ENCODE measurements around the gene SORCS3. TPM values are rescaled to one million over a fixed set of nuclear protein-coding genes. Genes with fewer than 3 reads are reported as not detected.

SORCS3 gene
- total RNA-seq, 1 donor from 2014 or later: not detected

DNA sequence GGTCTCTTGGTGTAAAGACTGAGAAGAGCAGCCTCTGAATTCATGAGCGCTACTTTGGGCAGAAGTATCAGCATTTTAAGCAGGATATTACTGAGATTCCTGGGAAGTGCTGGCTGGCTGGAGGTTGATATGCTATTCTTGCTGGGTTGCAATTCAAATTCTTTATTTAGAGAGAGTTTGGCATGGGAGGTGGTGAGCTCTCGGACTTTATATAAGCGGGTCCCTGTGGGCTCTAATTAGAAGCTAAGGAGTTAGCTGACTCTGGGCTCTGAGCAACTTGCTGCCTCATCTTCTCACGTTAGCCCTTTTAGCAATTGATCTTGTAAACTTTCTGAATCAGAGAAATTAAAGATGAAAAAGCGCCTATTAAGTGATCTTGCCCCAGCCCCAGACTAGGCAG lies 430.9 kb downstream of the SORCS3 start:
- DNase-seq: no peak
- no peak overlapping the region for H3K4me3 ChIP-seq
- no peaks in the 10 kb centered on the region for H3K27me3 ChIP-seq (ENCODE audit: low read depth)
- H3K27ac ChIP-seq: no peak overlapping the region
- H3K9me3 ChIP-seq: no peaks in the 10 kb centered on the region
- intact Hi-C loops (cut with DNase I): no loop called here
- no peaks in the 10 kb centered on the region for H3K36me3 ChIP-seq
- ATAC-seq: no peak
- H3K4me1 ChIP-seq: no peaks in the 10 kb centered on the region
- no peak for TF ChIP-seq CTCF (IDR thresholded peaks at IDR 0.05)

DNA sequence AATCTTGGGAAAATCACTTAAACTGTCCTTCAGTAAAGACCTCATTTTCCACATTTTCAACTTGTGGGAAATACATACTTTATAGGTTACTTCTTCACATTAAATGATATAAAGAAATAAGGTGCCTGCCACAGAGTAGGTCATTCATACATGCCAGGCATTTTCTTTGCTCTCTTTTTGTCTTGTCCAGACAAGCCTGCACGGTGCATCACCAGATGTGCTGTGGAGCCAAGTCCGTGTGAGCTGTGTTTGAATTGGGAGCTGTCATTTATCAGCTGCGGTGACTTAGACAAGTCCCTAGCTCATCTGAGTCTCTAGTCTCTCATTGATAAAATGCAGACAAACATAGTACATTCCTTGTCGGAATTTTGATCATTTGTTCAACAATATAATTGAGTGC lies 432.9 kb downstream of the SORCS3 start:
- H3K27ac ChIP-seq: no peak overlapping the region
- TF ChIP-seq CTCF (IDR thresholded peaks at IDR 0.05): no peak
- DNase-seq (no peak), ATAC-seq (no peak)
- intact Hi-C loops (cut with DNase I): no loop called here
- H3K4me3 ChIP-seq: no peak overlapping the region
- H3K27me3 ChIP-seq (ENCODE audit: low read depth): no peaks in the 10 kb centered on the region
- H3K36me3 ChIP-seq: no peaks in the 10 kb centered on the region
- H3K4me1 ChIP-seq: no peaks in the 10 kb centered on the region
- H3K9me3 ChIP-seq: no peaks in the 10 kb centered on the region

GRCh38 chr10:105075031-105075430 lies 433.9 kb downstream of the SORCS3 start:
- intact Hi-C loops (cut with DNase I): no loop called here
- Histone ChIP-seq H3K27me3 (ENCODE audit: low read depth) (no peaks in the 10 kb centered on the region), H3K4me3 (no peak overlapping the region), H3K27ac (no peak overlapping the region), H3K4me1 (no peaks in the 10 kb centered on the region), H3K9me3 (no peaks in the 10 kb centered on the region), H3K36me3 (no peaks in the 10 kb centered on the region)
- ATAC-seq: no peak
- no peak for DNase-seq
- TF ChIP-seq CTCF (IDR thresholded peaks at IDR 0.05): no peak

DNA sequence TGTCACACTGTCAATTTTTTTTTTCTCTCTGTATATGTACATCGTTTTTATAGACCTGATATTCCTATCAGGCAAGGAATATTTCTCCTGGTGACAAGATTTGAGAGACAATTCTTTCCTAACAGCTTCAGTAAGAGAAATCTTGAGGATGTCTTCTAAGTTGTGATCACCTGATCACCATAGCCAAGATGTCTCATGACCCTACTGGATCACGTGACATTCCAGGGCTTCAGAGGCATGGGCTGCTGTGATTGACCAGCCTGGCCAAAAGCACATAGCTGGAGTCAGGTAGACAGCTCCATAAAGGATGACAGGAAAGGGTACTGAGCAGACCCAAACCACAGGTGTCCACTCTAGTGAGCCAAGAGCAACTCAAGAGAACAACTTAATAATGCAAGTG lies 444.9 kb downstream of the SORCS3 start:
- no peaks in the 10 kb centered on the region for H3K27me3 ChIP-seq (ENCODE audit: low read depth)
- ATAC-seq: no peak
- intact Hi-C loops (cut with DNase I): no loop called here

GRCh38 chr10:105094048-105094447 lies 453.0 kb downstream of the SORCS3 start:
- no peaks in the 10 kb centered on the region for H3K36me3 ChIP-seq
- TF ChIP-seq CTCF (IDR thresholded peaks at IDR 0.05): no peak
- no peak overlapping the region for H3K4me3 ChIP-seq
- H3K27ac ChIP-seq: no peak overlapping the region
- H3K4me1 ChIP-seq: no peaks in the 10 kb centered on the region
- H3K27me3 ChIP-seq (ENCODE audit: low read depth): no peaks in the 10 kb centered on the region
- H3K9me3 ChIP-seq: no peaks in the 10 kb centered on the region
- DNase-seq: no peak
- intact Hi-C loops (cut with DNase I): no loop called here
- no peak for ATAC-seq

More for the DNA sequence above, 444.9 kb downstream of the SORCS3 start:
- H3K36me3 ChIP-seq: no peaks in the 10 kb centered on the region
- no peaks in the 10 kb centered on the region for H3K4me1 ChIP-seq
- H3K27ac ChIP-seq: no peak overlapping the region
- DNase-seq: no peak
- no peaks in the 10 kb centered on the region for H3K9me3 ChIP-seq
- no peak for TF ChIP-seq CTCF (IDR thresholded peaks at IDR 0.05)
- no peak overlapping the region for H3K4me3 ChIP-seq

DNA sequence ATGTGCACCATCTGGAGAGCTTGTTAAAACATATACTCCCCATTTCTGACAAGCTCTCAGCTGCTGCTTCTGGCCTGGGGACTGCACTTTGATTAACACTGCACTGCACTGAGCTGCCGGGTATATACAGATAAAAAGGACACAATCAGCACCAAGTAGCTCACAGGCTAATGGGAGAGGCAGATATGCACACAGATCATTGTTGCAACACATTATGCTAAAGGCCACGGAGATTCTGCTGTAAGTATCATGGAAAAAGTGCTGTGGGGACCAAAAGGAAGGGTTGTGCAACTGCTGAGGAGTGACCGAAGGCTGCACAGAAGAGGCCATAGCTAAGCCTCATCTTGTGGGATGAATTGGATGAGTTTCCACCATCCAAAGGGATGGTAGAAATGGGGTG lies 455.2 kb downstream of the SORCS3 start:
- ATAC-seq (no peak), DNase-seq (no peak)
- H3K9me3 ChIP-seq: no peaks in the 10 kb centered on the region
- no peak for TF ChIP-seq CTCF (IDR thresholded peaks at IDR 0.05)
- H3K27me3 ChIP-seq (ENCODE audit: low read depth): no peaks in the 10 kb centered on the region
- H3K4me3 ChIP-seq: no peak overlapping the region
- H3K4me1 ChIP-seq: no peaks in the 10 kb centered on the region
- H3K36me3 ChIP-seq: no peaks in the 10 kb centered on the region
- intact Hi-C loops (cut with DNase I): no loop called here
- no peak overlapping the region for H3K27ac ChIP-seq

All from lower lobe of right lung (tissue), 2 donors.